ENCODE data around the gene KIF17.

GRCh38 chr1:20652300-20652699 is 65.5 kb downstream of the KIF17 start:
- TF ChIP-seq CTCF (IDR thresholded peaks at IDR 0.05 in 2 of 3, conservative IDR thresholded peaks at IDR 0.05 in 1 of 3; ENCODE audit: borderline replicate concordance in 1 of 3, insufficient read depth in 1 of 3, low read depth in 2 of 3, low read length in 2 of 3) (no peak), ZBTB33 (IDR thresholded peaks at IDR 0.05; ENCODE audit: extremely low read depth, insufficient replicate concordance, low read length) (no peak), POLR2A (IDR thresholded peaks at IDR 0.05; ENCODE audit: borderline replicate concordance, extremely low read depth, insufficient read depth, insufficient read length) (no peak), TCF7L2 (IDR thresholded peaks at IDR 0.05; ENCODE audit: borderline replicate concordance, extremely low read depth, insufficient read depth, insufficient read length) (no peak), SP1 (IDR thresholded peaks at IDR 0.05; ENCODE audit: low read depth) (no peak), YY1 (IDR thresholded peaks at IDR 0.05; ENCODE audit: extremely low read depth, insufficient replicate concordance, low read depth, low read length) (no peak), EZH2 (IDR thresholded peaks at IDR 0.05) (no peak), ELF1 (IDR thresholded peaks at IDR 0.05; ENCODE audit: borderline replicate concordance, low read depth) (no peak), SIN3A (IDR thresholded peaks at IDR 0.05; ENCODE audit: low read depth) (no peak), CEBPB (IDR thresholded peaks at IDR 0.05; ENCODE audit: low read depth) (no peak), EZH2phosphoT487 (IDR thresholded peaks at IDR 0.05; ENCODE audit: borderline replicate concordance) (no peak)

Data from HCT116 (cell line).